CD4-positive, alpha-beta T cell treated with Interferon gamma for 1 hour (primary cell): ENCODE measurements around the gene BRAT1.

Source experiments
- DNase-seq: peaks from one replicate; pipeline ENCODE4 v3.0.0-alpha.2; 2020

The BRAT1 gene

GRCh38 chr7:2522780-2523433 lies 32.4 kb downstream of the BRAT1 start:
- DNase-seq: no peak

- peak; percentile 77 for DNase-seq
Measured at GRCh38 chr7:2521952-2522591, 33.3 kb downstream of the BRAT1 start.

- DNase-seq: no peak
Measured at GRCh38 chr7:2521341-2521745, 34.0 kb downstream of the BRAT1 start.

GRCh38 chr7:2520761-2521290 lies 34.5 kb downstream of the BRAT1 start:
- DNase-seq: no peak

DNA sequence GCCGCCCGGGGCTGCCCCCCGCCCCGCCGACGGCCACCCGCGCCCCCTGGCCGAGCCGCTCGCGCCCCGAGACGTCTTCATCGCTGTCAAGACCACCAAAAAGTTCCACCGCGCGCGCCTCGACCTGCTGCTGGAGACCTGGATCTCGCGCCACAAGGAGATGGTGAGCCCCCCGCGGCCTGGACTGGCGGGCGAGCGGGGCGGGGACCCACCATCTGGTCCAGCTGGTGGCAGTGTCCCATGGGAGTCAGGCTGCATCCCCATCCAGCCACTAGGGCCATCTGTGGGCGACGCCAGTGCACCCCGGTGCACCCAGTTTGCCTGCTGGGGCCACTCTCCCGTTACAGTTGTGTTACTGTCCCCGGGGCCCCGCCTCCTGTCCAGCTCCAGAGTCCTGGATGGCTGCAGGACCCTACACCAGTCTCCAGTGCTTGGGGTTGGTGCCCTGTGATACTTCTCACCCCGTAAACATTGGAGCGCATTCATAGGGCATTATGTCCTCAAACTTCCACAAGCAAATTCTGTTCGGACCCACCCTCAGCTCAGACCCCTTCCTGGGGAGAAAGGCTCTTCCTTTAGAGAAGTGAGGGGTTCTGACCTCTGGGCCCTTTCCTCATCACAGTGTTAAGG lies 35.1 kb downstream of the BRAT1 start:
- DNase-seq: no peak

GRCh38 chr7:2519119-2519930 lies 36.0 kb downstream of the BRAT1 start, which contains the start of gene LFNG:
LFNG (plus strand) TSS chr7:2519774; CDS start chr7:2519862, 88 bp downstream.
- peak; percentile 89 for DNase-seq

DNA sequence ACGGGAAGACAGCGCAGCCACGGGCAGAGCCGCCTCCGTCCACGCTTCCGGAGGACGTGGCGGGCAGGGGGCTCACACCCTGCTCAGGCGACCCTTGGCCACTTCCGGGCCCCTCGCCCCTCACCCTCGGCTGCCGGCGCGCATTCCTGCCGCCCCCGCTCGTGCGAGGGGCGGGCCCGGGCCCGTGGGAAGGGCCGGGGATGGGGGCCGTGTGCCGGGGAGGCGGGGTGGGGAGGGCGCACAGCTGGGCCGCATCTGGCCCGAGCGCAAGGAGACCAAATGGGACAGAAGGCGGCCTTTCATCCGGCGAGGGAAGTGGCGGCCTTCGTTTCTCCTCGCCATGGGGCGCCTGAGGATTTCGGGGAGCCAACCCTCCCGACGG lies 36.6 kb downstream of the BRAT1 start:
- DNase-seq: no peak

- DNase-seq: no peak
Measured at GRCh38 chr7:2517678-2518507, 37.4 kb downstream of the BRAT1 start.

- no peak for DNase-seq
Measured at GRCh38 chr7:2517026-2517425, 38.3 kb downstream of the BRAT1 start.

GRCh38 chr7:2516194-2516555 lies 39.1 kb downstream of the BRAT1 start:
- no peak for DNase-seq

DNA sequence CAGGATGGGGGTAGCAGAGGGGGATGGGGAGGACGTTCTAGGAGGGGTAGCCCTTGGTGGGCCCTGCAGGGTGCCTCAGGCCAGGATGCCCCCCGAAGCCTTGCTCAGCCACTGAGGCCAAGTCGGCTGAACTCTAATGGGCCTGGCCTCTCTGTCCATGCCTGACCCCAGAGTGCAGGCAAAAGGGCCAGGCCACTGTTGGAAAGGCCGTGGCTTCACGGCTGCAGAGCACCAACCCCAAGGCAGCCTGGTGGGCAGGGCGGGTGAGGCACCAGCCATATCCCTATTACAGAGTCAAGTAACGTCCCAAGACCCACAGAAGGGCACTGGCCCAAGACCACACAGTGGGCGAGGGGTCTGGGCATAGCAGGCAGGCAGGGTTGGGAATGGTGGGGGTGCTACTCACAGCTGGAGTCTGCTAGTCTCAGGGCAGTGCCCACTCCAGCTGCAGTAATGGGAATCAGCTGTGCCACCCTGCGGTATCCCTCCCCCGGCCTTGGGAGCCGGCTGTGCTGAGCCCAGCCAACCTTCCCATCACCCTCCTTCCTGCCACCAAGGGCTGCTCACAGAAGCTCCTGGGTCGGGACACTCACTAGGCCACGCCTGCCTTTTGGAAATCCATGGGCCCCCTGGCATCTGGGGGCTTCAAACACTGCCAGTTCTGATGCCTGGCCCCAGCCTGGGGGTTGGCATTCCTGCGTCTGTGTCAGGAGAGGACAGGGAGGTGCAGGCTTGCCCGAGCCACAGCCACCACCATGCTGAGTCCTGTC lies 39.7 kb downstream of the BRAT1 start:
- no peak for DNase-seq

- no peak for DNase-seq
Measured at GRCh38 chr7:2514473-2515423, 40.6 kb downstream of the BRAT1 start.

GRCh38 chr7:2513702-2514101 lies 41.6 kb downstream of the BRAT1 start:
- DNase-seq: no peak

GRCh38 chr7:2512713-2513112 lies 42.6 kb downstream of the BRAT1 start:
- no peak for DNase-seq

GRCh38 chr7:2512179-2512661 lies 43.1 kb downstream of the BRAT1 start:
- DNase-seq: peak; percentile 39

DNA sequence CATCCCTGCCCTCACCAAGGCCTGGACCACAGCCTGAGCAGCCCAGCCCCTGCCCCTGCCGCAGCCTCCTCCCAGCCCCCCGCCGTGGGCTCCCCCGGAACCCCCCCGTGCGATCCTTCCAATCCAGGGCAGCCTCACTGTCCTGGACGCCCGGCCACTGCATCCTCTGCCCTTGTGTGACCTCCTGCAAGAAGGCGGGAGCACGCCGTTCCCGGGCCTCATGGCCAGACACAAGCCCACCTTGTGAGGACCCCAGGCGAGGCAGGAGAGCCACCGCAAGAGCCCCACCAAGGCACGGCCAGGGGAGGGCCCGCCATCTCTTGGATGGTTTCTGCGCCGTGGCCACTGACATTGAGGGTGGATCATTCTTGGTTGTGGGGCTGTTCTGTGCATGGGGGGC lies 43.6 kb downstream of the BRAT1 start:
- DNase-seq: no peak

DNA sequence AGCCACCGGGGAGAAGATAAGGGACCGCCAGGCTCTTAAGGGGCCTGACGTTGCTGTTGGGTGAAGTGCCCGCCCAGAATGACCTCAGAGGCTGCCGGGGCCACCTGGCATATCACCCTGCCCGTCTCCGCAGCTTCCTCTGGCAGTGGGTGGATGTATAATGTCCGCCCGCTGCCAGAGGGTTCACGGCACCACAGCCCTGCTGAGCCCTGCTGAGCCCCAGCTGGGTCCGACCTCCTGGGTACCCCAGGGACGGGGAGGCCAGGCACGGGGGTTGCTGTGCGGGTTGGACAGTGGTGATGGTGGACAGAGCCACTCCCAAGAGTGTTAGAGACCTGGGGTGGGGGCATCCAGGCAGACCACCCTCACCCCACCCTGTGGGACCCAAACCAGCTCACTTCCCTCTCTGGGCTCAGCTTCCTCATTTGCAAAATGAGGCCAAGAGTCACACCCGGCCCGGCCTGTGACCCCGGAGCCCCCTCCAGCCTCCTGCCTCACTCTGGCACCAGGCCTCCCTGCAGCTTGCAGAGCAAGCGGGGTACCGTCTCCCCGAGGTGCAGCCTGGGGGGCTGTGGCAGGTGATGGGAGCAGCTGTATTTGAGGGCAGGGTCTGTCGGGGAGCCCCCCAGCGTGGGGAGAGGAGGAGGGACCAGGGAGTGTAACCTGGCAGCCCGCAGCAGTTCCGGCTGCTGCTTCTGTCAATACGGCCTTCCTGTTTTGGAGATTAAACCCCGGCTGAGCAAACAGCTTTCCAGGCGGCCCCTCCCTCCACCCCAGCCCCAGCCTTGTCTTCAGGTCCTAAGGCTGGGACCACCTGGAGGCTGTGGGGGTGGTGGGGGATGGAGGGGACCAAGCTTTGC lies 44.2 kb downstream of the BRAT1 start:
- DNase-seq: peak; percentile 85

DNA sequence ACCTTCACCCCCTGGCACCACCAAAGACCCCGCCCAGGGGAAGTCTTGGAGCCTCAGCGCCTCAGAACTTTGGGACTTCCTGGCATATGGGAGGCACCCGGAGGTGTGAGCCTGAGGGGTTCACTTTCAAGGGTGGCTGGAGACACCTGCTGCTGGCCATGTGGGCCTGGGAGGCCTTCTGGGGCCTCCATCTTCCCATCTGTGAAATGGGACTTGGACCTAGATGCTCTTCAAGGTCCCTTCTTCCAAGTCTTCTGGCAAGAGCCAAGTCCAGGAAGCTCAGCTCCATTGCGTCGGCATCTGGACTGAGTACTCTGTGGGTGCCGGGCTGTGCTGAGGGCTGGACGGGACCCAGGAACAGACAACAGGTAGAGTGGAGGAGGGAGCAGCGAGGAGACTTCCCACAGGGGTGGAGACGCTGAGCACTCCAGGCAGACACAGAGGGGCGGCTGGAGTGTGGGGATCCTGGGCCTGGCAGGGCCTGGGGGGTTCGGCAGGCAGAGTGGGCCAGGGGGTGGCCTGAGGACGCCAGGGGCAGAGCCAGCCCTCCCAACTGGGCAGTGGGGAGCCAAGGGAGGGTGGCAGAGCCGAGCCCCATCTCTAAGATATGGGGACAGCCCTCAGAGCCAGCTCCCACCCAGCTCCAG lies 45.1 kb downstream of the BRAT1 start:
- DNase-seq: no peak
